ENCODE data around the gene CACFD1. TPM values are rescaled to one million over a fixed set of nuclear protein-coding genes. Genes with fewer than 3 reads are reported as not detected.

Gene CACFD1
- total RNA-seq, 1 donor from 2014 or later, result 4.3 TPM

DNA sequence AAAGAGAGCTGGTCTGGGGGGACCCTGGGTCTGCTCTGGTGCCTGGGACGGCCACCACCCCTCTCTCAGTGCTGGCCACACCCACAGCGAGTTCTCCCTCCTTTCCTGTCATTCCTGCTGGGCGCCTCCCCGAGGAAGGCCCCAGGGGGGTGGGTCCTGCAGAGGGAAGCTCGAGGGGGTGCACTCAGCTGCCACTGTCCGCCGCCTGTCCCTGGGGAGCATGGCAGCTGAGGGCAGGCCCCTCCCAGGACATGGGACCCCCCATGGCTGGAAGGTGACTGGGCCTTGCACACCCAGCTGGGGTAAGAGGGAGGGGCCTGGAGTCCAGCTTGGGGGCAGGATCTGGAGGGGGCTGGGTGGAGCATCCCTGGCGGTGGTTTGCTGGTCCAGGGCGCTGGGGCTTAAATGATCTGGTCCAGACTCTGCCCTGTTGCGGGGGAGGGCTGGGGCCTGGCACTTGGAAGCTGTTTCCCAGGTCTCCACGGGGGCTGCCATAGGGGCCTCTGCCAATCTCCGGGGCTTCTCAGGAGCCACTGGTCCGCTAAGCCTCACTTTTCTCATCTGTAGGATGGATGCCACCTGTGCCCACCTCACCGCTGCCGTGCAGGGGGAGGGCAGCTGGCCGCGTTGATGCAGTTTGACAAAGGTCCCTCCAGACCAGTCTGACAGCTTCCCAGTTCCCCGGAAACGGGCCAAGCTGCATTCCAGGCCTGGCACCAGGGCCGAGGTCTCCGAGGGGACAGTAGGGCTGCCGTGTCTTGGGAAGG lies 25.1 kb downstream of the CACFD1 start:
- DNase-seq, result no peak

DNA sequence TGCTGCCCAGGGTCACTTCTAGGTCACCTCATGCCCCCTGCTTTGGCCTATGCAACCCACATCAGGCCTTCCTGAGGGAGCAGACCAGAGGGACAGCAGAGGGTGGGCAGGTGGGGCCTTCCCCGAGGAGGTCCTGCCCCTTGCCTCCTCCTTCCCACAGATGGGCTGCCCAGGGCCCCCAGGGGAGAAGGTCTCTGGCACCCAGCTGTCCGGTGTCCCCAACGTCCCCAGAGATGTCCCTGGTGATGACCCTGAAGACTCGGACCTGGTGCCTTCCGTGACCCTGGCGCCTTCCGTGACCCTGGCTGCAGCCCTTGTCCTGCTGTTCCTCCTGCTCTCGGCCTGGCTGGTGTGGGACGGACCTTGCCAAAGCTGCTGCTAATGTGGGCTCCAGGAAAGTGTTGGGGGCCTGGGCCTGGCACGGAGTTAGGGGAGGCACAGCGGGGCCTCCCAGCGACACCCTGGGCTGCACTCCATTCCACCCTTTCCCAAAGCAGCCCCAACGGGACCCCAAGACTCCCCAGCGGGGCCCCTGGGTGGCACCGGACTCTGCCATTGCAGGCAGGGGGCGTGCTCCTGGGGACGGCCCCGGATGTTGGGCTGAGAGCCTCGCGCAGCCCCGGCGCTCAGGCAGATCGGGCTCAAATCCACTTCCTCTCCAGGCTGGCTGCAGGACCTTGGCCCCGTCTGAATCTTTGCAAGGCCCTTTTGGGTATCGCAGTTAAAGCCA lies 25.9 kb downstream of the CACFD1 start:
- DNase-seq, result no peak

- no peak for DNase-seq
Measured at GRCh38 chr9:133487331-133487725, 27.6 kb downstream of the CACFD1 start.

DNA sequence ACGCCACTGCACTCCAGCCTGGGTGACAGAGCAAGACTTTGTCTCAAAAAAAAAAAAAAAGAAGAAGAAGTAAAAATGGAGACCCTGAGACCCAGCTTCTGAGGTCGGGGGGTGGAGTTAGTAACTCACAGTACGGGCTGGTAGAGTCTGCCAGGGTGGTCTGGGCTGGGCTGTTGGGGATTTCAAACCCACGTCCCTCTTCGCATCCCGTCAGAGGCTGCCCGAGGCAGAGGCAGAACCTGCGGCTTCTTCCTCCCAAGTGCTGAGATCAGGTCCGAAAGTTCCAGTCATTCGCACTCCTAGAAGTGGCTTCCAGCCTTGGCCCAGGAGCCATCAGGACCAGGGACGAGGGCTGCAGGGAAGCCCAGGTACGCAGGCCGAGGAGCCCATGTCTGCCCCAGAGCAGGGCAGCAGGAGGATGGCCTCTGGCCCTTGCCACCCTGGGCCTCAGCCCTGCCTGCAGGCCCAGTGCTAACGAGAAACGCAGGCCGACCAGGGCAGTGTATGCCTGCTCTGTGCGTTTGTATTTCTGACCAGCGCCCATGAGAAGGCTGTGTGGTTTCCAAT lies 29.0 kb downstream of the CACFD1 start:
- no peak for DNase-seq

- no peak for DNase-seq
Measured at GRCh38 chr9:133489253-133490190, 29.7 kb downstream of the CACFD1 start.

DNA sequence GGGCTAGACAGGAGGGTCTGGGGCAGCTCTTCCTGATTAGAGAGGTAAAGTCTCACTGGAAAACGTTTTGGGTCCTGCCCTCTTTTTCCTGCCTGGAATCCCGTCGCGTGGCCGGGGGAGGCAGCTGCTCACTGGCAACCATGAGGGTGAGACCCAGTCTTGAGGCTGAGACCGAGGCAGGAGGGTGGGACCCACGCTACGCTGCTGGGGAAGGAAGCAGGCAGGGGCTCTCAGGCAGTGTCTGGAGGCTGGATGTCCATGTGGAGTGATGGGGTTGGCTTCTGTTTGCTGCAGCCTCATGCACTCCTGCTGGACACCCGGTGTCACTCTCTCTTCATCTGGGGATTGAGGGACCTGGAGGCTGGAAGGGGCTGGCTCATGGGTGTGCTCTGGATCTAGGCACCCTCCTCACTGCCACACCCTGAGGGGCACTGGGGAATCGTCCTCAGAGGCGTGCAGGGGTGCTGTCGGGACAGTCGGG lies 30.5 kb downstream of the CACFD1 start:
- DNase-seq, result no peak

DNA sequence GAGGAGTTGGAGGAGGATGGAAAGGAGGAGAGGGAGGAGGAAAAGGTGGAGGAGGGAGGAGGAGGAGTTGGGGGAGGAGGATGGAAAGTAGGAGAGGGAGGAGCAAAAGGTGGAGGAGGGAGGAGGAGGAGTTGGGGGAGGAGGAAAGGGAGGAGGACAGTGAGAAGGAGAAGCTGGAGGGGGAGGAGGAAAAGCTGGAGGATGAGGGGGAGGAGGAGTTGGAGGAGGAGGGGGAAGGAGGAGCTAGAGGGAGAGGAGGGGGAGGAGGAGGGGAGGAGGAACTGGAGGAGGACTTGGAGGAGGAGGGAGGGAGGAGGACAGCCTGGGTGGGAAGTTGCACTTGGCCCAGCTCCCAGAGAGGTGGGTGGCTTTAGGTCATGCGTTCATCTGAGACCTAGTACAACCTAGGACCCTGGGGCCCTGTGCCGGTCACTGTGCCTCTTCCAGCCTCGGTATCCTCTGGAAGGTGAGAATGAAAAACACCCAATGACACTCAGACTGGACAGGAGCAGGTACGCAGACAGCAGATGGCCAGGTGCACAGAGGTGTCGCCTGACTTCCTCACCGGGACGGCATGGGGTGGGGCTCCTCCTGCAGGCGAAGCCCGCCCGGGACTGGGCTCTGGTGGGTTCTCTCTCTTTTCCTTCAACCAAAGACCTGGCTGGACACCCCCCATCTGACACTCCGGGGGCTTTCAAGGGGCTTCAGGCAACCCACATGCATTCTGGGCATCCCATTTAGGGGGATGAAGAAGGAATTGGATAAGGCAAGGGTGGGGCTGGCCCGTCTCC lies 31.3 kb downstream of the CACFD1 start:
- DNase-seq, result no peak

DNA sequence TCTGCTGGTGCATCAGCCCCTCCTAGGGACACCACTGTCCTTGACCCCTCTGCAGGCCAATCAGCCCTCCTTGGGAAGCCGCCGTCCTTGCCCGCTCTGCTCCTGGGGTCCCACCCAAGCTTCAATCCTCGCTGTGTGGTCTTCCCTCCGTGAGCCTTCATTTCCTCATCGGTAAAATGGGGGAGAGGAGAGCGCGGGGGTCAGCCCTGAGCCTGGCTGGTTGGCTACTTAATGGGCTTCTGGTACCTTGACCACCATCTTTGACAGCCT lies 31.8 kb downstream of the CACFD1 start:
- DNase-seq, result no peak

- no peak for DNase-seq
Measured at GRCh38 chr9:133492061-133493021, 32.6 kb downstream of the CACFD1 start.

DNA sequence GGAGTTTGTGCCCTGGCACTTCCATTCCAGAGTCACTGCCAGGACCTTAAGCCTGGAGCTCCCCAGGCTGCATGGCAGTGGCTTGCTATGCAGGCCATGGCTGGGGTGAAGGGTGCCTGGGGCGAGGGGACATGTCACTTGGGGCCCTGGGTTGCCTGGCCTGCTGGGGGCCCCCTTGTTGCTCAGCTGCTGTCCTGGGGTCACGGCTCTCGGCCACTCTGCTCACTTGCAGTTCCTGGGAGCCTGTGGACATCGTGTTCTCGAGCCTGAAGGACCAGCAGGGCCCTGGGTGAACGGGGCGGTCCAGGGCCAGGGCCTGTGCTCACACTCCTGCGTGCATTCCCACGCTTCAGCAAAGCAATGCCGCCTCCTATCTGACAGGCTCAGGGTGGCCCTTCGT lies 33.6 kb downstream of the CACFD1 start:
- no peak for DNase-seq

DNA sequence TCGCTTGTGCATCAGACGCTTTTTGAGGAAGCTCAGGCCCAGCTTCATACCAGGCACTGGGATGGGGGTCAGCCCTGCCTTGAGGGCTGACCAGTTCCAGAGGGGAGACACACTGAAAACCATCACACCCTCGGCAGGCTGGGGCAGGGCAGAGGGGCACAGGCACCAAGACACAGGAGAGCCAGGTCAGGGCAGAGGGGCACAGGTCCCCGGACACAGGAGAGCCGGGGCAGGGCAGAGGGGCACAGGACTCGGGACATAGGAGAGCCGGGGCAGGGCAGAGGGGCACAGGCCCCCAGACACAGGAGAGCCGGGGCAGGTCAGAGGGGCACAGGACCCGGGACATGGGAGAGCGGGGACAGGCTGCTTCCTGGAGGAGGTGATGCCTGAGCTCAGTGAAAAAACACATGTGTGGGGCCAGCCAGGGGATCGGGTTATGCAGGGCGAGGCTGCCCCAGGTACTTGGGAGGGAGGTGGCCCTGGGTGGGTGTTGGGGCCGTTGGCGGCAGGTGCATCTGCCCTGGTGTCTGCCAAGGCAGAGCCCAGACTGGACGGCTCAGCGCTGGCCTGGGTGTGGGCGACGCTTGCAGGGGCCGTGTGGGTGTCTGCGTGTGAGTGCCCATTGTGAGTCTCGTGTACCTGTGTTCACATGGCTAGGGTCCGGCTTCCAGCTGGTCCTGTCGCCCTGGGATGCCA lies 34.2 kb downstream of the CACFD1 start:
- no peak for DNase-seq

- no peak for DNase-seq
Measured at GRCh38 chr9:133494636-133495326, 35.0 kb downstream of the CACFD1 start.

DNA sequence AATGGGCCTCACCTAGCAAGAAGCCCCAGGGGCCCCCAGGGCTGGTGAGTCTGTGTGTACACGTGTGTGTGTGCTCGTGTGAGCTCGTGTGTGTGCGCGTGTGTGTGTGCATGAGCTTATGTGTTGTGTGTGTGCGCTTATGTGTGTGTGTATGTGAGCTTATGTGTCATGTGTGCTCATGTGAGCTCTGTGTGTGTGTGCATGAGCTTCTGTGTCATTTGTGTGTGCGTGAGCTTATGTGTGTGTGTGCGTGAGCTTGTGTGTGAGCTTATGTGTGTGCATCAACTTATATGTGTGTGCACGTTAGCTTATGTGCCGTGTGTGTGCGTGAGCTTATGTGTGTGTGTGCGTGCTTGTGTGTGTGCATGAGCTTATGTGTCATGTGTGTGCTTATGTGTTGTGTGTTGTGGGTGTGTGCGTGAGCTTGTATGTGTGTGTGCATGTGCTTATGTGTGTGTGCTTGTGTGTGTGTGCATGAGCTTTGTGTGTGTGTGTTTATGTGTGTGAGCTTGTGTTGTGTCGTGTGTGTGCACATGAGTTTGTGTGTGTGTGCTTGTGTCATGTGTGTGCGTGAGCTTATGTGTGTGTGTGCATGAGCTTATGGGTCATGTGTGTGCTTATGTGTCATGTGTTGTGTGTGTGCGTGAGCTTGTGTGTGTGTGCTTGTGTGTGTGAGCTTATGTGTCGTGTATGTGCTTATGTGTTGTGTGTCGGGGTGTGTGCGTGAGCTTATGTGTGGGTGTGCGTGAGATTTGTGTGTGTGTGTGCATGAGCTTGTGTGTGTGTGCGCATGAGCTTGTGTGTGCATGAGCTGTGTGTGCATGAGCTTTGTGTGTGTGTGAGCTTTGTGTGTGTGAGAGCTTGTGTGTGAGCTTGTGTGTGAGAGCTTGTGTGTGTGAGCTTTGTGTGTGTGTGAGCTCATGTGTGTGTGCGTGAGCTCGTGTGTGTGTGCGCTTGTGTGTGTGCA lies 35.8 kb downstream of the CACFD1 start:
- DNase-seq, result no peak

DNA sequence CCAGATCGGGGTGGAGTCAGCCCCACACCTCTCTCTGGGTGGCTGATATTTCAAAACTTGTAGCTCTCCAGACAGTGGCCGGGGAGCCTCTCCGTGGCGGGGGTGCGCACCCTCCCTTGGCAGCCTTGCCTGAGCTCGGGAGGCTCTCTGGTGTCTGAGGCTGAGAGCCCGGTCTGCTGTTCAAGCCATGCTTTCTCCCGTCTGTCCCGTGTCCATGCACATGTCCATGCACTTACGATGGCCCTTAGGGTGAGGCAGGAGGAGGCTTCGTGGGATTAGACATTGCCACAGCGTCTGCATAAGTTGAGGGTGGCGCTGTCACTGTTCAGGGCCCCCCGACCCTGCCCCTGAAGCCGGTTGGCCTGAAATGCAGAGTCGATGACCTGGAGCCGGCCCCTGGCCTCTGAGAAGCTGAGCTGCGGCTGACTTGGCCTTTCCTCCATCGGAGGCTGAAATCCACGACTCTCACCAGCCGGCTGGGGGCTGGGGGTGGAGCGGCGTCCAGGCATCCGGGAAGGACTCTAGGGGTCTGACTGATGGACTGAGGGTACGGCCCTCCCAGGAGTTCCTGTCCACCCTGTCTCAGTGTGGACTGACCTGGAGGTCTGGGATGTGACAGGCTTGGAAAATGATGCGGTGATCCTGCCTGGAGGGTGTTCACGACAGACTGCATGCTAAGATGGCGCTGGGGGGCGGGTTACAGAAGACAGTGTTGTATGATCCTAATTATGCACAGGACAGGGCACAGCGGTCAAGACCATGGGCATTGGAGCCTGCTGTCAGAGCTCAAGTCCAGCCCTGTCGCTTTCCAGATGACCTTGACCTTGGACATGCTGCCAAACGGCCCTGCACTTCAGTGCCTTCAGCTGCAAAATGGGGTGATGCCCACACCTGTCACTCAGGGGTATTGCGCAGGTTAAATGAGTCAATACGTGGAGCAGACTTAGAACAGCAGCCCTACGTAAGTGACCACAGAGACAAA lies 37.4 kb downstream of the CACFD1 start:
- no peak for DNase-seq

- DNase-seq, result no peak
Measured at GRCh38 chr9:133499132-133499891, 39.5 kb downstream of the CACFD1 start.

DNA sequence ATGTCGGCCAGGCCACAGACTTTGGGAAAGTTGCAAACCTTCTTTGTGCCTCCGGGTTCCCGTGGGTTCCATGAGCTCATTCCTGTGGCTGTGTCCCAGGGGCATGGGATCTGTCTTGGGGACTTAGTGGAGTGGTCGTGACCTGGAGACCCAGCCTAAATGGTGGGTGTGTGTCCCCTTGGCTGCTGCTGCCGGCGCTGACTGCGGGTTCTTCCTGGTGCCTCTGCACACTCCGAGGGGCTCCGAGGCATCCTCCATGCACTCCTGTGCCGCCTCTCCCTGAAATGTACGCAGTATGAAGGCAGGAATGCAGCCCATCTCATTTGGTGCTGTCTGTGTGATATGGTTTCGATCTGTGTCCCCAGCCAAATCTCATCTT lies 40.1 kb downstream of the CACFD1 start:
- DNase-seq, result no peak
